ENCODE measurements around the gene ENO2.
"Not testable (repeated sequence)": the region's sequence is repeated elsewhere in the genome, so short reads cannot be mapped to it uniquely, and the experiment has no call there.

Gene ENO2

GRCh38 chr12:6886206-6886999 lies 28.0 kb upstream of the ENO2 start:
- not testable (repeated sequence) for DNase-seq (ENCODE audit: low read depth)

- DNase-seq (ENCODE audit: low read depth), result no peak
These were observed 26.9 kb upstream of the ENO2 start for GRCh38 chr12:6887460-6887859.

DNA sequence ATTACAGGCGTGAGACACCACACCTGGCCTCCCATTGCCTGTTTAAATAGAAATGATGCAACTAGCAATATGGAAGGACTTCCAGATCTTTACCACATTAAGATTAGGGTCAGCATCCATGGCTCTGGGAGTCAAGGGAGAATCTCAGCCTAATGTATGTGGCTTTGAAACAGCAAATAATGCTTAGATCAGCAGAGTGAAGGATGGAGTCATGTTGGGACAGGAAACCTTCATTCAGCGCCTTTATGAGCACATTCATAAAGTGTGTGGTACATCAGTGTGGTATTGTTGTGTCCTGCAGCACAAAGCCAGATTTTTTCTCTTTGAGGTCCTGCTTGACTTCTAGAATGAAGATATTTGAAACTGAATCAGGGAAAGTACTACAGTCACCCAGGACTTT lies 26.0 kb upstream of the ENO2 start:
- no peak for DNase-seq (ENCODE audit: low read depth)

DNA sequence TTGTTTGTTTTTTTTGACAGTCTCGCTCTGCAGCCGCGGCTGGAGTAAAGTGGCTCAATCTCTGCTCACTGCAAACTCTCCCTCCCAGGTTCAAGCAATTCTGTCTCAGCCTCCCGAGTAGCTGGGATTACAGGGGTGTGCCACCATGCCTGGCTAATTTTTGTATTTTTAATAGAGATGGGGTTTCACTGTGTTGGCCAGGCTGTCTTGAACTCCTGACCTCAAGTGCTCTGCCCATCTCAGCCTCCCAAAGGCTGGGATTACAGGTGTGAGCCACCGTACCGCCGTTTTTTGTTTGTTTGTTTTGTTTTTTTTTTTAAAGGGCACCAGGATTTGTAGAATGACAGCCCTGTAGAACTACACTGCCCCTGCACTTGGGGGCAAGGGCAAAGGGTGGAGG lies 25.6 kb upstream of the ENO2 start:
- not testable (repeated sequence) for DNase-seq (ENCODE audit: low read depth)

DNA sequence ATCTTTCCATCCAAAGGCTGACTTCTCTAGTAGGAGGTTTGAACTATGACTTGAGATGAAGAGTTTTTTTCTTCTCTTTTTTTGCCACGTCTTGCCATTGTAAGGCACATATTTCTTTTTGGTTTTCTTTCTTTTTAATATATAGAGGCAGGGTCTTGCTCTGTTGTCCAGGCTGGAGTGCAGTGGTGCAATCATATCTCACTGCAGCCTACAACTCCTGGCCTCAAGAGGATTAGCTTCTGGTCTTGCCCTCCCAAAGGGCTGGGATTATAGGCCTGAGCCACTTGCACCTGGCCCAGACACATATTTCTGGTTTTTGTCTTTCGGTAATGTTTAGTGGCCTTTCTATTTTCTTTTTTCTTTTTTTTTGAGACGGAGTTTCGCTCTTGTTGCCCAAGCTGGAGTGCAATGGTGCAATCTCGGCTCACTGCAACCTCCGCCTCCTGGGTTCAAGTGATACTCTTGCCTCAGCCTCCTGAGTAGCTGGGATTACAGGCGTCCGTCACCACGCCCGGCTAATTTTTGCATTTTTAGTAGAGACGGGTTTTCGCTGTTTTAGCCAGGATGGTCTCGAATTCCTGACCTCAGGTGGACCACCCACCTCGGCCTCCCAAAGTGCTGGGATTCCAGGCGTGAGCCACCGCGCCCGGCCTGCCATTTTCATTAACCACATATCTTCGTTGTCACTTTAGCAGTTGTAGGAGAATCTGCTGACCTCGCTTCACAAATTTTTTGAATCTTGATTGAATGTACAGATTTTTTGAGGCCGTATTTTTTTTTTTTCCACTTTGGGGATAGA lies 24.4 kb upstream of the ENO2 start:
- DNase-seq (ENCODE audit: low read depth), result not testable (repeated sequence)

DNA sequence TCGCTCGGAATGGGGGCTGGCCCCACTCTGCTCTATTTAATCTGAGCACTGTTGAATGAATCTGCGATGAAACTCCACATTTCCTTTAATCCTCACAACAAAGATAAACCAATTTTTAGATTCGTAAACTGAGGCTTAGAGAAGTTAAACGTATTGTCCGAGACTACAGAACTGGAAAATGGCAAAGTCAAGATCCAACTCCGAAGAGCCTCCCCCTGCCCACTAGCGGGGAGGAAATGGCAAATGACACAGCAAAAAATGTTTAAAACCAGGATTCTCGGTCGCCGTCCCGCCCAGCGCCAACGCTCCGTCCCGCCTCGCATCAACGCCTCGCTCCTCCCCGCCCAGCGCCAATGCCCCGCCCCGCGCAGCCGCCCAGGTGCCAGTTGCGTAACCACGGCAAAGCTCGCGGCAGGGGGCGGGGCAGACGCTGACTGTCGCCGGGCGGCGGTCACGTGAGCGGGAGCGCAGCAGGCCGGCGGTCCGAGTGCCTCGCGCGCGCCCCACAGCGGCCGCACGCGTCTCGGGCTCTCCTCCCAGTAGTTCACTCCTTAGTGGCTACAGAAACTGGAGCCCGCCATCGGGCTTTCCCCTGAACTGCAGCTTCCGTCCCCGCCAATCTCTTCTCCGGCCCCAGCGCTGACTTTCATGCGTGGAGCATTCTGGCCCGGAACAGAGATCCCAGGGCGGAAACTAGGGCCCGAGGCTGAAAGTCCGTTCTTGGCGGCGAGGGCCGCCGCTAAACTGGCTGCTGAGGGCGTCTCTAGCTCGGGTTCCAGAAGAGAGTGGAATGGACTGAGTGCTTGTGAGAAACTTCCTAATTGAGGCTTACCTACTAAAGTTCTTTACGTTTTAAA lies 23.4 kb upstream of the ENO2 start:
- peak; percentile 97 for DNase-seq (ENCODE audit: low read depth)

- peak; percentile 15 for DNase-seq (ENCODE audit: low read depth)
These were observed 22.8 kb upstream of the ENO2 start for GRCh38 chr12:6891646-6892001.

DNA sequence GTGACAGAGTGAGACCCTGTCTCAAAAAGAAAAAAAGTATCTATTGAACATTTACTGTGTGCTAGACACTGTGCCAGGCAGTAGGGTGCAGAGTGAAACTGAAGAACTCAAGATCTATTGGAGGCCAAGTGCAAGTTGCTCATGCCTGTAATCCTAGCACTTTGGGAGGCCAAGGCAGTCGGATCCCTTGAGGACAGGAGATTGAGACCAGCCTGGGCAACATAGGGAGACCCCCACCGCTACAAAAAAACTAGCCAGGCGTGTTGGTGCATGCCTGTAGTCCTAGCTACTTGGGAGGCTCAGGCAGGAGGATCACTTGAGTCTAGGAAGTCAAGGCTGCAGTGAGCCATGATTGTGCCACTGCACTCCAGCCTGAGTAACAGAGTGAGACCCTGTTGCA lies 21.7 kb upstream of the ENO2 start:
- not testable (repeated sequence) for DNase-seq (ENCODE audit: low read depth)

GRCh38 chr12:6894321-6894720 lies 20.1 kb upstream of the ENO2 start:
- no peak for DNase-seq (ENCODE audit: low read depth)

DNA sequence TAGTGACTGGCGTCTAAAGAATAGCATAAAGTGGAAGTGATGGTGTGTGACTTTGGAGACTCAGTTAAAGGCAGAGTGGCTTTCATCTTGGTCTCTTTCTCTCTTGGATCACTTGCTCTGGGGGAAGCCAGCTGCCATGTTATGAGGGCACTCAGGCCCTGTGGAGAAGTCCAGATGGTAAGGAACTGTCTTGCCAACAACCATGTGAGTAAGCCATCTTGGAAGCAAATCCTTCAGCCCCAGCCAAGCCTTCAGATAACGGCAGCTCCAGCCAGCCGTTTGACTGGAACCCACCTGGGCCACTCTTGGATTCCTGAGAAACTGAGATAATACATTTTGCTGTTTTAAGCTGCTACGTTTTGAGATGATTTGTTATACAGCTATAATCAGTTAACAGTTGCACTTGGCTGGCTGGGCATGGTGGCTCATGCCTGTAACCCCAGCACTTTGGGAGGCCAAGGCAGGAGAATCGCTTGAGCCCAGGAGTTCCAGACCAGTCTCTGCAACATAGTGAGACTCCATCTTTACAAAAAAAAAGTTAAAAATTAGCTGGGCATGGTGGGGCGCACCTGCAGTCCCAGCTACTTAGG lies 17.4 kb upstream of the ENO2 start:
- DNase-seq (ENCODE audit: low read depth), result no peak

DNA sequence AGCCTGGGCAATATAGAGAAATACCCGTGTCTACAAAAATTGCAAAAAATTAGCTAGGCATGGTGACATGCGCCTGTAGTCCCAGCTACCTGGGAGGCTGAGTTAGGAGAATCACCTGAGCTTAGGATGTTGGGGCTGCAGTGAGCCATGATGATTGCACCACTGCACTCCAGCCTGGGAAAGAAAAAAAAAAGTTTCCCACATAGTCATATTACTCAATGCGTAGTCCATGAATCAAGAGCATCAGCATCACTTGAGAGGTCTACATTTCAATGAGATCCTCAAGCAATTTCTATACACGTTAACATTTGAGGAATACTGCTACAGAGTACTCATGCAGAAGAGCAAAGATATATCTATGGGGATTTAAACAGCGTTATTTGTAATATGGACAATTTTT lies 15.0 kb upstream of the ENO2 start:
- DNase-seq (ENCODE audit: low read depth), result no peak

DNA sequence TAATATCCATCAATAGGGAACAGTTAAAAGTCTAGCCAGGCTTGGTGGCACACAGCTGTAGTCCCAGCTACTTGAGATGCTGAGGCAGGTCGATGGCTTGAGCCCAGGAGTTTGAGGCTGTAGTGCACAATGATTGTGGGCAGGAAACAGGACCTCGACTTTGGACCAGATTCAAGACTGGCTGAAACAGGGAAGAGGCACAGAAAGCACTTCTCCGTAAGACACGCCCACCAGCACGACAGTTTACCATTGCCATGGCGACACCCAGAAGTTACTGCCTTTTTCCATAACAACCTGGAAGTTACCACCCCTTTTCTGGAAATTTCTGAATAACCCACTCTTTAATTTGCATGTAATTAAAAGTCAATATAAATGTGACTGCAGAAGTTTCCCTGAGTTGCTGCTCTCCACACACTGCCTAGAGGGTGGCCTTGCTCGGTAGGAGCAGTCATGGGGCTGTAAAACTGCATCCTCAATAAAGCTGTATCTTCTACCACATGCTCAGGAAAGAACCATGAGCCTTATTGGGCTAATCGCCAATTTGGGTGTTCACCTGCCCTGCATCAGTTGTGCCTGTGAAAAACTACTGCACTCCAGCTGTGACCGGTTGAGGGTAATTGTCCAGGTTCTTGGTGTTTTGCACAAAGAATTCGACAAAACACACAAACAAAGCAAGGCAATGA lies 14.4 kb upstream of the ENO2 start:
- no peak for DNase-seq (ENCODE audit: low read depth)

- DNase-seq (ENCODE audit: low read depth), result no peak
These were observed 11.9 kb upstream of the ENO2 start for GRCh38 chr12:6902448-6902847.

DNA sequence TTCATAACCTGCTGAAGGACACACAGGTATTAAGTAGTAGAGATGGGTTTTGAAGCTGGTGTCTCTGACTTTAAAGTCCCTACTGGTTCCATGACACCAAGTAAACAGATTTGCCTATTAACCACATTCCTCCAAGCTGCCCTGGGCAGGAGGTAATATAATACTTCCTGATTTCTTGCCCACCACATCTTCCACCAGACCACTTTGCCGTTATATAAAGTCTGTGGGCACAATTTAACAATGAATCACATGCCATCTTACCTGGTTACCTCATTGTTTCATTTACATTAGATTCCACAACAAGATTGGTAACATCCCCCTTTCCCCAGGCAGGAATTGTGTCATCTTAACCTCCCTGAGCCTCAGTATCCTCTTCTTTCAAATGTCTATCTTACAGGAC lies 10.7 kb upstream of the ENO2 start:
- no peak for DNase-seq (ENCODE audit: low read depth)

DNA sequence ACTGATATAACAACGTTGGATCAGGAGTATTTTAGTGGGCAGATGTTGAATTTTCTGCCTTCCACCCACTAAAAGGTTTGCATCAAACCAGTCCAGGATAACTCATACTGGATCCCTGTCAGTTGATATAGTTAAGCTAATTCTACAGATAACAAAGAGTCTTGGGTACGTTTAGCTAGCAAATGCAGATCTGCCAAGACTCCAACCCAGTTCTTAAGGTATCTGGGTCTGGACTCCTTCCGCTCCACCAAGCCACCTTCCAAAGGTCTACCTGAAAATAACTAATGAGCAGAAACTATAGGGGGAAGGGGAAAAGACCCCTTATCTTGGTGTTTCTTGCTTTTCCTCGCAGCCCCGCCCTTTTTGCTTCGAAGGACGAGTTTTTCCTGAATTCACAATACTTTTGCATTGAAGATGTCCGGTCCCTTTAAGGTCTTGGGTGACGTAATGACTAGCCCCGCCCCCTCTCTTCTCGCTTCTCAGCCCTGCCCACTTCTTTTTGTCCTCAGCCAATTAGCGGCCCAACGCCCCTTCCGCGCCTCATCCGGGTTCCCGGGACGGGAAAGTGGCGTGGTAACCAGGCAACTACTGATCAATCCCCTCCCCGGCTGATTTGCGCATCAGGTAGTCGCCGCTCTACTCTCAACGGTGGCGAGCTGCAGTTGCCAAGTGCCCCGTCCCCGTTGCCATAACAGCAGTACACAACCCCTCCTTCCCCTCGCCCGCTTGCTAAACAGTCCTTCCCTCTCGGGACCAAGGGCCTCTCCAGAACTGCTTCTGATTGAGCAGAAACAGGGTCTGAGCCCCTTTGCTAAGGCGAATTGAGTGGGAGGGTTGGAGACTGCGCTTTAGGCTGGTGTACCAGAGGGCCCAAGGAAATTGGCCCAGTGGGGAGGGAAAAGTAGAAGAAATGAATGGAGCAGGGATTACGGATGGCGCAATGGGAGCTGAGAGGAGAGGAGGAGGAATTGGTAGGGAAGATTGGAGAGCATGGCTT lies 9.8 kb upstream of the ENO2 start, which contains the start of gene LRRC23:
TSS of gene LRRC23 (plus strand) at position 543 of the 997 bp plus-strand sequence. CDS start 812 bp downstream, outside the sequence.
- peak; percentile 98 for DNase-seq (ENCODE audit: low read depth)

- DNase-seq (ENCODE audit: low read depth), result no peak
These were observed 8.9 kb upstream of the ENO2 start for GRCh38 chr12:6905414-6906040.

DNA sequence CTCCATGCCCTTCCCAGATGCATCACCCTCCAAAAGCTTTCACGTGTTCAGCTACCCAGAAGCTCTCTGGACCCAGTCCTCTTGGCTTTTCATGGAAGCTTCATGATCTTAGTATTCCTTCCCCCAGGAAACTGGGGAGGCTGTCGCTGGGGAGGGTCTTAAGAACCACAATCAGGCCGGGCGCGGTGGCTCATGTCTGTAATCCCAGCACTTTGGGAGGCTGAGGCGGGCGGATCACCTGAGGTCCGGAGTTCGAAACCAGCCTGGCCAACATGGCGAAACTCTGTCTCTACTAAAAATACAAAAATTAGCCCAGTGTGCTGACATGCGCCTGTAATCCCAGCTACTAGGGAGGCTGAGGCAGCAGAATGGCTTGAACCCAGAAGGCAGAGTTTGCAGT lies 6.2 kb upstream of the ENO2 start:
- not testable (repeated sequence) for DNase-seq (ENCODE audit: low read depth)

DNA sequence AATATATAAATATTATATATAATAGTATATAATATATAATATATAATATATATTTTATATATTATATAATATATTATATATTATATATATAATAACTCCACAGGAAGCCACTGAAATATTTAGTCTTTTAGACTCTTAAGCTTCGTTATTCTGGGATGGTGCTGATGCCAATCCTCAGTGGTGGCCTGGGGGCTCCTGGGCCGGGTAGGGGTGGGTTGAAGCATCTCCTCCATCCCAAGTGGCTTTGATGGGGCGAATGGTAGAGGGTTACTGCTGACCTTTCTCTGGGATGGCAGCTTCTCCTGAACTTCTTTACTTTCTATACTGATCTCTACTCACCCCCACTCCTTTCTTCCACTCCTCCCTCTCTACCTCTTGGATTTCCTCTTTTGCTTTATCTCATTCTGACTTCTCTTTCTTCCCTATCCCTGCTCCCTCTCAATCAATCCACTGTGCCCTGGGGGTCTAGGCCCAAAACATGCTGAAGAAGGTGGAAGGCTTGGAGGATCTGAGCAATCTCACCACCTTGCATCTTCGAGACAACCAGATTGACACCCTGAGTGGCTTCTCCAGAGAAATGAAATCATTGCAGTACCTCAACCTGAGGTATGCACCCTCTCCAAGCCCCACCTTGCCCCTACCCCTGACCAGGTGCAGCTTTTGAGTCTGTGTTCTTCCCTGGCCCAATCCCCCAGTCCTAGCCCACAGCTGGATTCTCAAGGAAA lies 4.8 kb upstream of the ENO2 start:
- DNase-seq (ENCODE audit: low read depth), result no peak
